Activated CD8-positive, alpha-beta memory T cell treated with anti-CD3 and anti-CD28 coated beads for 4 hours (primary cell): ENCODE data around the gene TRMT44.
"Not testable (repeated sequence)": the region's sequence is repeated elsewhere in the genome, so short reads cannot be mapped to it uniquely, and the experiment has no call there.

ENCODE experiments used
- DNase-seq, 2 donors: peaks; one replicate each; pipeline ENCODE4 v3.0.0-alpha.2; 2020; ENCODE audit warnings: low read depth in 2 of 2

Gene TRMT44

DNA sequence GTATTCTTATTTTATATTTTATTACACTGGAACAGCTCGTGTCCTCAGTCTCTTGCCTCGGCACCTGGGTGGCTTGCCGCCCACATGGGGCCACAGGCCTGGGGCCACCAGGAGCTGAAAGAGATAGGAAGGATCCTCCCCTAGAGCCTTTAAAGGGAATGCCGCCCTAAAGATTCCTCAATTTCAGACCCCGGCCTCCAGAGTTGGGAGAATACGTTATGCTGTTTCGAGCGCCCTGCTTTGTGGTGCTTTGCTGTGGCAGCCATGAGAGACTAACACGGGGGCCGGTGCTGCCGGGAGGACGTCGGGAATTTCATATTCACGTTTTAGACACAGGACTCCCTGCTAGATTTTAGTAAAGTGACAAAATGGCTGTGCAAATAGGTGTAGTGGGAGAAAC lies 33.3 kb upstream of the TRMT44 start:
- no peak for DNase-seq

DNA sequence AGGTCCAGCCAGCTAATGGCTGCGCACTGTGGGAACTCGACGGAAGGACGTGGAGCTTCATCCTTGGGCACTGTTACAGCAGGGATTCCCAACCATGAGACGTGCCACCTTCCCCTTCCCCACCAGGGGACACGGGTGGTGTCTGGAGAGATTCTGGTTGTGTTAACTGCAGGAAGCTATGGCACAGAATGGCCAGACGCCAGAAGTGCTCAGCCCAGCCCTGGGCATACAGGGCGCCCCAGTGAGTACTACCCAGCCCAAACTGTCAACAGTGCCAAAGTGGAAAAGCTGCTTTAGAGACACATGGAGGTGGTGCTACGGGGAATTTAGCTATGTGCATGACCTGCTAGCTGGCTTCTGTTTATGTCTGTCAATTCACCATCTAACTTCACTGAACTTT lies 32.8 kb upstream of the TRMT44 start:
- DNase-seq: no peak

- DNase-seq: peak; percentile 43 to 47
These were observed 31.1 kb upstream of the TRMT44 start for GRCh38 chr4:8409264-8410065.

- no peak for DNase-seq
These were observed 30.4 kb upstream of the TRMT44 start for GRCh38 chr4:8410066-8410625.

- DNase-seq: no peak
These were observed 29.8 kb upstream of the TRMT44 start for GRCh38 chr4:8410641-8411271.

GRCh38 chr4:8411351-8412180 lies 29.0 kb upstream of the TRMT44 start:
- no peak for DNase-seq

GRCh38 chr4:8412288-8412687 lies 28.3 kb upstream of the TRMT44 start:
- DNase-seq: no peak

GRCh38 chr4:8414377-8414776 lies 26.2 kb upstream of the TRMT44 start:
- peak in 1 of 2 donors; percentile 9 for DNase-seq

DNA sequence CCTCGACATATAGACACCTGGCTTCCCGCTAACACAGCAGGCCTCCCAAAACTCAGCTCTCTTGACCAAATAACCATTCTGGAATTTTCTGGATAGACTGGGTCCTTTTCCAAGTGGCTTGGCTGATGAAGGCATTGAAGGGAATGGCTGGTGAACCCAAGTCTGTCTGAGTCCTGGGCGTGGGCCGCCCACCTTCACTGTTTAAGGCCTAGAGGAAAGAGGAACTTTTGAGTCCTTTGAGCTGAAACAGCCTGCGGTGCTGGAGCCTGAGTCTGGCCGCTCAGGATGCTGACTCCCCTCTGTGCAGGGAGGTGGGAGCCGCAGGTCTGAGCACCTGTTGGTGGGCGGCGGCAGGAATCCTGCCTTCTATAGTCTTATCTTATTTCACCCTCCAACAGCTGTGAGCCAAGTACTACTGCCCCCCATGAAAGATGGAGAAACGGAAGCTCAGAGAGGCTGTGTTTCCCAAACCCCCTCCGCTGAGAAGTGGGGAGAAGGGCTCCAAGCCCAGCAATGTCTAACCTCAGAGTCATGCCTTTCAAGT lies 23.4 kb upstream of the TRMT44 start:
- DNase-seq: no peak

DNA sequence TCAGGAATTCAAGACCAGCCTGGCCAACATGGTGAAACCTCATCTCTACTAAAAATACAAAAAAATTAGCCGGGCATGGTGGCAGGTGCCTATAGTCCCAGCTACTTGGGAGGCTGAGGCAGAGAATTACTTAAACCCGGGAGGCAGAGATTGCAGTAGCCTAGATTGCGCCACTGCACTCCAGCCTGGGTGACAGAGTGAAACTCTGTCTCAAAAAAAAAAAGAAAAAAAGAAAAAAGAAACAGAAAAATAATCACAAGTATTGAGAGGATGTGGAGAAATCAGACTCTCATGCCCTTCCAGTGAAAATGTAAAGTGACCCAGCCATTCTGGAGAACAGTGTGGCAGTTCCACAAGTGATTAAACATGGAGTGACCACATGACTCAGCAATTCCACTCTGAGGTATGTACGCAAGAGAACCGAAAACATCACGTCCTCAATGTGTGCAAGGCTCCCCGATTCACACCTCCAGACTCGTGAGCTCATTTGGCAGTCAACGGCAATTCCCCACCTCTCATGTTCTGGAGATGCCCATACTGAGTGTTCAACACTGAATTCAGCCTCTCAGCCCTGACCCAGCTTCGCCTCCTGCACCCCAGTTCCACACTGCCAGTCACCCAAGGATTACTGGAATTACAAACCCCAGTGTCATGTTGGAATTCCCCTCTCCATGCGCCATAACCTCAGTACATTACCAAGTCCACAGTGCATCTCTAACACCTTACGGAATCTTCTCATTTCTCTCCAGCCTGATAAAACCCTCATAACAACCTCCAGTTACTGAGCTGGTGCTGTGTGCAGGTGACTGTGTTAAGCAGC lies 21.1 kb upstream of the TRMT44 start:
- DNase-seq: no peak

DNA sequence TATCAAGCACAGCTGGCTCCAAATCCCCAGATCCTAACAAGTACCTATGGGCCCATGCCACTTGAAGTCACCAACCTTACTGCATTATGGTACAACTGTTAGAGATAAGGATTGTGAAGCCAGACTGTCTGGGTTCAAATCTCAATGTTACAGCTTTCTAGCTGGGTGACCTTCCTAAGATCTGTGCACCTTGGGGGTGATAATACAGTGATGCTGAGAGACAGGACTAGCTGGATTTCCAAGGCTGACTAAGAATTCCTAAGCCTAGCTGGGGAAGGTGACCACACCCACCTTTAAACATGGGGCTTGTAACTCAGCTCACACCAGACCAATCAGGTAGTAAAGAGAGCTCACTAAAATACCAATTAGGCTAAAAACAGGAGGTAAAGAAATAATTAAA lies 20.4 kb upstream of the TRMT44 start:
- DNase-seq: not testable (repeated sequence)

- no peak for DNase-seq
These were observed 18.2 kb upstream of the TRMT44 start for GRCh38 chr4:8422327-8422726.

GRCh38 chr4:8422786-8423185 lies 17.8 kb upstream of the TRMT44 start:
- DNase-seq: no peak

DNA sequence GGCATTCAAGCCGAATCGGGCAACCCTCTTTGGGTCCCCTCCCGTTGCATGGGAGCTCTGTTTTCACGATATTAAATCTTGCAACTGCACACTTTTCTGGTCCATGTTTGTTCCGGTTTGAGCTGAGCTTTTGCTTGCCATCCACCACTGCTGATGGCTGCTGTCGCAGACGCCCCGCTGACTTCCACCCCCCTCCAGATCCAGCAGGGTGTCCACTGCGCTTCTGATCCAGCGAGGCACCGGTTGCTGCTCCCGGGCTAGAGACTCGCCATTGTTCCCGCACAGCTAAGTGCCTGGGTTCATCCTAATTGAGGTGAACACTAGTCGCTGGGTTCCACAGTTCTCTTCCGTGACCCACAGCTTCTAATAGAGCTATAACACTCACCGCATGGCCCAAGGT lies 13.3 kb upstream of the TRMT44 start:
- DNase-seq: no peak

GRCh38 chr4:8427761-8428287 lies 12.8 kb upstream of the TRMT44 start:
- DNase-seq: no peak

DNA sequence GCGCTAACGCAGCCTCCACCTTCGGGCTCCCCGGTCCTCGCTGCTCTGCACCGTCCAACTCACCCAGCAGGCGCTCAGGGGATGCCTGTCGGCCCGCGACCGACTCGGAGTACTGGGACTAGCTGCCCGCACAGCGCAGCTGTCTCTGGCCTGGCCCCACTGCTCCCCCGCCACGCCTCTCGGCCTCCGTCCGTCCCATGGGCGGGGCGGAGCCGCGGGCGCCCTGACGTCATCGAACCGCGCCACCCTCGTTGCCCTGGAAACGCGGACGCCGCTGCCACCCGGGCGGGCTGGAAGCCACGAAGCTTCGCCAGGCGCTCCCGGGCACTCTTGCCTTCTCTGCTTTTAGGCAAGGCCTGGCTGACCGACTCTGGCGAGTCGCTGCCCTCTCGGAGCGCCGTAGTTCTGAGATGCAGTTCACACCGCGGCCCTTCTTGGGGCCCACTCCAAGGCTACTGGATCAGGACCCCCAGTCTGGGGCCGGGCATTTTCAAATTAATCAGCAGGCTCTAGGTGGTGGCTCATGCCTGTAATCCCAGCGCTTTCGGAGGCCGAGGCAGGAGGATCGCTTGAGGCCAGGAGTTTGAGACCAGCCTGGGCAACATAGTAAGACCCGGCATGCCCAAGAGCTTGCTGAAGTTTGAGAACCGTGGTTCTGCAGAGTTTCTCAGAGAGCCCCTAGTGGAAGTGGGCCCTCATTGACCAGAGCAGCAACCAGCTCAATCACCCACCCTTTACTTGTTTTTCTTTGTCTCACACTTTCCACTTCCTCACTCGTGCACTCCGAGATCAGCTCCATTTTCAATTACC lies 12.1 kb upstream of the TRMT44 start:
- DNase-seq: peak; percentile 75 to 83

- no peak for DNase-seq
These were observed 9.0 kb upstream of the TRMT44 start for GRCh38 chr4:8431553-8431952.

GRCh38 chr4:8433136-8433535 lies 7.4 kb upstream of the TRMT44 start:
- no peak for DNase-seq

DNA sequence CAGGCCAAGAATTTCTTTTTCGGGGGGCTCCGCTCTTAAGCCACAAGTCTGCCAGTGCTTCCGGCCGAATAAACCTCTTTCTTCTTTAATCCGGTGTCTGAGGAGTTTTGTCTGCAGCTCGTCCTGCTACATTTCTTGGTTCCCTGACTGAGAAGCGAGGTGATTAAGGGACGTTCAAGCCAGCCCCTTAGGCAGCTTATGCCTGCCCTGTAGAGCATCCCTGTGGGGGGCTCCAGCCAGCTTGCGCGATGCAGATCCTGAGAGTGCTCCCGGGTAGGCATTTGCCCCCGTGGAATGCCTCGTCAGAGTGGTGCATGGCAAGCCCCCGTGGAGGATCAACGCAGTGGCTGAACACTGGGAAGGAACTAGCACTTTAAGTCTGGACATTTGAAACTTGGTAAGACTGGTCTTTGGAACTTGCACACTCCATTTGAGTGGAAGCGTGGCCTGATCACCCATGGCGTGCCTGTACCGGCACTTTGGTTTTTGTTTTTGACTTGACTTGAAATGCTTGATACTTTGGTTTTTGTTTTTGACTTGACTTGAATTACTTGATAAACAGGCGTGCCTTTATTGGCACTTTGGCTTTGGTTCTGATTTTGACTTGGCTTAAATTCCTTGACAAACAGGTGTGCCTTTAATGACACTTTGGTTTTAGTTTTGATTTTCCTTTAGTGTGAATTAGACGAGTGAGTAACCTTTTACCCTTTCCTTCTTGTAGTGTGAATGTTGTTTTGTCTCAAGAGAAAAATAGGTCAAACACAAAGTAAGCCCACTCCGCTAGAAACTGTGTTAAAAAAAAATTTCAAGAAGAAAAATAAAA lies 6.1 kb upstream of the TRMT44 start:
- DNase-seq: no peak
